Islet precursor cell (in vitro differentiated cells): Measurements from ENCODE around the gene ARID5A.

Experiments
- DNase-seq: peaks from one replicate; pipeline ENCODE4 v3.0.0-alpha.2; 2018

The ARID5A gene

GRCh38 chr2:96506907-96507240, 29.7 kb upstream of the ARID5A start:
- no peak for DNase-seq

GRCh38 chr2:96507957-96508520, 28.5 kb upstream of the ARID5A start:
- peak; percentile 81 for DNase-seq

GRCh38 chr2:96508521-96509113, 27.9 kb upstream of the ARID5A start:
- peak; percentile 49 for DNase-seq

GRCh38 chr2:96509114-96509846, 27.3 kb upstream of the ARID5A start:
- peak; percentile 96 for DNase-seq

DNA sequence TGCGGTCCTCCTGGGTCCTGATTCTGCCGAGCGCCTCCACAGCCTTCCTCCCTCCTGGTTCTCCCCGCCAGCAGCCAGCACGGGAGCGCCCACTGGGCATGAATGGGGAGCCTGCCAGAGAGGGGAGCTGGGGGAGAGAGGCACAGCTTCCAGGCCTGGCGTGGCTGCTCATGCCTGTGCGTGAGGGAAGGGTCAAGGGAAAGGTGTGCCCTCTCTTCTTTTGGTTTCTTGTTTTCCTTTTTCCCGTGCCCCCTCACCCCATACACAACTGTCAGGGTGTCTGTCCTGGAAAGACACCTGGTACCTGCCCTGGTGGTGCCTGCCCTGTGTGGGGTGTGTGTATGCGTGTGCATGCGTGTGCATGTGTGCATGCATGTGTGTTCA, 26.7 kb upstream of the ARID5A start:
- no peak for DNase-seq

- no peak for DNase-seq
Measured at GRCh38 chr2:96510931-96511595, 25.5 kb upstream of the ARID5A start.

- DNase-seq = no peak
Measured at GRCh38 chr2:96511851-96512250, 24.7 kb upstream of the ARID5A start.

DNA sequence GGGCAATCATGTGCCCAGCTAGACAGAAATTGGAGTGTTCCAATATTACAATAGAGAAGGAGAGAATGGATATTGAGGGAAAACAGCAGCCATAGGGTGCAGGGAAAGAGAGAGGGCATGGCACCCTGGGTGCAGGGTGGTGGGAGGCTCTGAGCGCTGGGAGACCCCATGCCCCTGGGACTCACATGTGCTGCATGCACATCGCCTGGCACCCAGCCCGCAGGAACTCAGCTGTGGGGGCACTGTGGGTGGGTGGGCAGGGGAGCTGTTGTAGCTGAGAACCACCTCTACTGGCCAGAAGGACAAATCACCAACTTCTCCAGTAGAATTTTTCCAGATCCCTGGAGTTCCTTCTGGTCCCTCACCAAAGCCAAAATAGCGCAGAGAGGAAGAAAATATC, 24.2 kb upstream of the ARID5A start:
- DNase-seq = no peak

DNA sequence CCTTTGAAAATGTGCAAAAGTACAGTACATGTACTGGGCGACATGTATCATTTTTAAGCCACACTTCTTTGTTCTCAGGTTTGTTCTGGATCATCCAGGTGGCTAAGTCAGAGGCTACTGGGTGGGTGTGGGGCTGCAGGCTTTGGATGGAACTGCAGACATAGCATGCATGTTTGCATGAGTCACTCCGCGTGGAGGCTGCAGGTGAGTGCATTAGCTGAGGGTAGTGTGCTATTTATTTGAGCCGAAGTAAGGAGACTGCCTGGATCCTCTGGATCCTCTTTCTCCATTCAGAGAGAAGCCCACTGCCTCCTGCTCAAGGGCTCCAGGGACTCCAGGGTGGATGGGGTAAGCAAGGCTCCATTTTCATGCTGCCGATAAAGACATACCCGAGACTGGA, 22.0 kb upstream of the ARID5A start:
- peak; percentile 85 for DNase-seq

GRCh38 chr2:96517079-96517478, 19.5 kb upstream of the ARID5A start:
- no peak for DNase-seq

- DNase-seq = no peak
Measured at GRCh38 chr2:96520231-96520630, 16.3 kb upstream of the ARID5A start.

- DNase-seq = no peak
Measured at GRCh38 chr2:96520697-96521096, 15.9 kb upstream of the ARID5A start.

- DNase-seq = no peak
Measured at GRCh38 chr2:96521219-96521618, 15.3 kb upstream of the ARID5A start.

DNA sequence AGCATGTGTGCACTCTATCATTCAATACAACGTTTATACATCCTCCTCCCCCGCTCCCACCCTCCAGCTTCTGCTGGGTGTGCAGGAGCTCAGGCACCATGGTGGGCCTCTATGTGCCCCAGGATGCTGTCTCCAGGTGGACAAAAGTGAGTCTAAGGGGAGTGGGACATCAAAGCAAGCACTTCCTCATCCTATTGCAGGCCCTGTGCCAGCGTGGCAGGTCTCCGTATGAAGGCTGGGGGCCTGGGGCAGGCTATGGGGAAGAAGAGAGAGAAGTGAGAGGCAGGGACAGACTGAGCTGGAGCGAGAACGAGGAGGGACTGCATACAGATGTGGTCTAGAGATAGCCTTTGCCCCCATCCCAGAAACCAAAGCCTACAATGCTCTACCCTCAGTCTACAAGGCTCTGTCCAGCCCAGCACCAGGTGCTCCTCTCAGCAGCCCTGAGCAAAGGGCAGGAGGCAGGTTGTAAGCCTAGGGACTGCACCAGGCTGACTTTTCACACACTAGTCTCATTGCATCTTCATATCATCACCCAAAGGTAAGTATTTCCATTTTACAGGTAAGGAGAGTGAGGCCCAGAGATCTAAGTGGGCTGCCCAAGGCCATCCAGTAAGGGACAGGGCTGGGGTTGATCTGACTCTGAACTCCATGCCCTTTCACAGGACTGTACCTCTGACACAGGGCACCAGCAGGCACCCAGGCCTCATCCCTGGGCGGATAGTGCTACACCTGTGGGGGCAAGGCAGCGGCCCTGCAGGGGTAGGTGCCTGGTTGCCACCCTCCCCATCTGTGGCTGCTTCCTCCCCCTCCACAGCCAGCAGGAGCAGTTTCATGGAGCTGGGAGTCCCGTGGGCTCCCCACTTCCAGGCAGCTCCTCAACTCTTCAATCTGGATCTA, 14.0 kb upstream of the ARID5A start:
- no peak for DNase-seq

- no peak for DNase-seq
Measured at GRCh38 chr2:96523659-96524481, 12.7 kb upstream of the ARID5A start.

GRCh38 chr2:96524482-96525210, 11.9 kb upstream of the ARID5A start:
- DNase-seq = no peak

- DNase-seq = no peak
Measured at GRCh38 chr2:96525211-96525507, 11.4 kb upstream of the ARID5A start.

DNA sequence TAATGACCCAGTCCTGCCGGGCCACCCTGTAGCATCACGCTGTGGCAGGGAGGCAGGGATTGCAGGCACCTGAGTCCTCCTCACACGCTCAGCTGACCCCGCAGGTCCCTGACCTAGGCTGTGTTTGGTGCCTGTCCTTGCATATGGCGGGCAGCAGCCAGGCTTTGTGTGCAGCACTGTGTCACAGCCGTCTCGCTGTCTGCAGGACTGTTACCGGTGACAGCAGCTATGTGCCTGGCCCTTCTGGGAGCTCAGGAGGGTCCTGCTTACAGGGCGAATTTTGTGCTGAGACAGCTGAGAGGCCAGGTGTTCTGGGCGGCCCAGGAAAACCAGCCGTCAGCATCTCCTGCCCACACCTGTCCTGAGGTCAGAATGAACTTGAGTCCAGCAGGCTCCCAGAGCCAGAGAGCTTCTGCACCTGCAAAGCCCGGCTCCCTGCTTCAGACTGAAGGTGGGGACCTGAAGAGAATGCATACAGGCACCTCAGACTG, 10.4 kb upstream of the ARID5A start:
- no peak for DNase-seq

- no peak for DNase-seq
Measured at GRCh38 chr2:96526615-96527285, 9.8 kb upstream of the ARID5A start.

- DNase-seq = no peak
Measured at GRCh38 chr2:96527286-96528005, 9.1 kb upstream of the ARID5A start.
